ENCODE data around the gene NQO1.

The NQO1 gene

GRCh38 chr16:69711115-69711740, 15.1 kb downstream of the NQO1 start:
- Mint-ChIP-seq H3K4me1 (no peaks in the 10 kb centered on the region), H3K4me3 (no peak overlapping the region), H3K27ac (ENCODE audit: low read depth) (no peak overlapping the region), H3K9me3 (no peaks in the 10 kb centered on the region), H3K36me3 (ENCODE audit: insufficient read depth) (peaks cover 5% of the 10 kb centered on the region), H3K27me3 (no peaks in the 10 kb centered on the region)
- DNase-seq (ENCODE audit: low spot score in 2 of 2) (no peak), ATAC-seq (replicated peaks; ENCODE audit: extremely low read depth, poor library complexity, severe bottlenecking) (no peak)

- DNase-seq (ENCODE audit: low spot score in 2 of 2) (no peak), ATAC-seq (replicated peaks; ENCODE audit: extremely low read depth, poor library complexity, severe bottlenecking) (no peak)
- H3K4me3 Mint-ChIP-seq = no peak overlapping the region
- peaks cover 5% of the 10 kb centered on the region for H3K36me3 Mint-ChIP-seq (ENCODE audit: insufficient read depth)
- H3K27me3 Mint-ChIP-seq = no peaks in the 10 kb centered on the region
- H3K9me3 Mint-ChIP-seq = no peaks in the 10 kb centered on the region
- no peak overlapping the region for H3K27ac Mint-ChIP-seq (ENCODE audit: low read depth)
- H3K4me1 Mint-ChIP-seq = no peaks in the 10 kb centered on the region
Observed at GRCh38 chr16:69709456-69710084, 16.8 kb downstream of the NQO1 start.

- Mint-ChIP-seq H3K4me1 (no peaks in the 10 kb centered on the region), H3K4me3 (no peak overlapping the region), H3K27me3 (no peaks in the 10 kb centered on the region), H3K9me3 (no peaks in the 10 kb centered on the region), H3K36me3 (ENCODE audit: insufficient read depth) (peaks cover 5% of the 10 kb centered on the region), H3K27ac (ENCODE audit: low read depth) (no peak overlapping the region)
- ATAC-seq (replicated peaks; ENCODE audit: extremely low read depth, poor library complexity, severe bottlenecking) = no peak
- DNase-seq (ENCODE audit: low spot score in 2 of 2) = no peak
Observed at GRCh38 chr16:69707920-69708683, 18.3 kb downstream of the NQO1 start.

- Mint-ChIP-seq H3K4me1 (no peaks in the 10 kb centered on the region), H3K9me3 (no peaks in the 10 kb centered on the region), H3K27me3 (no peaks in the 10 kb centered on the region)
Observed at GRCh38 chr16:69706975-69707340, 19.4 kb downstream of the NQO1 start.

GRCh38 chr16:69706256-69706974, 19.9 kb downstream of the NQO1 start:
- no peak for ATAC-seq (replicated peaks; ENCODE audit: extremely low read depth, poor library complexity, severe bottlenecking)
- Mint-ChIP-seq H3K4me3 (no peak overlapping the region), H3K27me3 (no peaks in the 10 kb centered on the region), H3K4me1 (no peaks in the 10 kb centered on the region), H3K9me3 (no peaks in the 10 kb centered on the region), H3K27ac (ENCODE audit: low read depth) (no peak overlapping the region), H3K36me3 (ENCODE audit: insufficient read depth) (peaks cover 5% of the 10 kb centered on the region)
- no peak for DNase-seq (ENCODE audit: low spot score in 2 of 2)

More at GRCh38 chr16:69706975-69707340, 19.4 kb downstream of the NQO1 start:
- no peak for ATAC-seq (replicated peaks; ENCODE audit: extremely low read depth, poor library complexity, severe bottlenecking)
- no peak for DNase-seq (ENCODE audit: low spot score in 2 of 2)
- Mint-ChIP-seq H3K36me3 (ENCODE audit: insufficient read depth) (peaks cover 5% of the 10 kb centered on the region), H3K27ac (ENCODE audit: low read depth) (no peak overlapping the region), H3K4me3 (no peak overlapping the region)

- ATAC-seq (replicated peaks; ENCODE audit: extremely low read depth, poor library complexity, severe bottlenecking) (no peak), DNase-seq (ENCODE audit: low spot score in 2 of 2) (no peak)
Observed at GRCh38 chr16:69703638-69704037, 22.7 kb downstream of the NQO1 start.

GRCh38 chr16:69701866-69702265, 24.5 kb downstream of the NQO1 start:
- H3K27me3 Mint-ChIP-seq = no peaks in the 10 kb centered on the region

More at GRCh38 chr16:69703638-69704037, 22.7 kb downstream of the NQO1 start:
- no peaks in the 10 kb centered on the region for H3K9me3 Mint-ChIP-seq
- peaks cover 9% of the 10 kb centered on the region for H3K36me3 Mint-ChIP-seq (ENCODE audit: insufficient read depth)
- no peak overlapping the region for H3K27ac Mint-ChIP-seq (ENCODE audit: low read depth)
- H3K27me3 Mint-ChIP-seq = no peaks in the 10 kb centered on the region
- H3K4me1 Mint-ChIP-seq = no peaks in the 10 kb centered on the region
- no peak overlapping the region for H3K4me3 Mint-ChIP-seq

DNA sequence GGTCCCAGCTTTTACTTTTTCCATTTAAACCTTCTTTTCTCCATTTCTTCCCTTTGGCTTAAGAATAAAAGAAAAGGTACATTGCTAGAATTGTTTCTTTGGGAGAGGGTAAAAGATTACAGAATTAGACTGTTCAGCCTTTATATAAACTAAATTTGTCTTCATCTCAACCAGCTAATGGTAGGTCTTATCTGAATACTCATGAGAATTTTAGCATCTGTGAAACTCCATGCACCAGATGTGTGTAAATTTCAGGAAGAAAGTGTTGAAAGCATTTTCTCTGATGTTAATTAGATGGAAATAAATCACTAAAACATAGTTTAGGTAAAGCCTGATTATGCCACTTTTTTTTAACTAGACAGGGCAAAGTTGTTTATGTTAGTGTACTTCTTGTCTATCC, 24.9 kb downstream of the NQO1 start:
- H3K27me3 Mint-ChIP-seq = no peaks in the 10 kb centered on the region
- no peak for ATAC-seq (replicated peaks; ENCODE audit: extremely low read depth, poor library complexity, severe bottlenecking)
- no peak overlapping the region for H3K4me3 Mint-ChIP-seq
- DNase-seq (ENCODE audit: low spot score in 2 of 2) = no peak
- peaks cover 12% of the 10 kb centered on the region for H3K36me3 Mint-ChIP-seq (ENCODE audit: insufficient read depth)
- H3K9me3 Mint-ChIP-seq = no peaks in the 10 kb centered on the region
- H3K4me1 Mint-ChIP-seq = peaks cover 6% of the 10 kb centered on the region
- H3K27ac Mint-ChIP-seq (ENCODE audit: low read depth) = no peak overlapping the region

More at GRCh38 chr16:69701866-69702265, 24.5 kb downstream of the NQO1 start:
- DNase-seq (ENCODE audit: low spot score in 2 of 2) (no peak), ATAC-seq (replicated peaks; ENCODE audit: extremely low read depth, poor library complexity, severe bottlenecking) (no peak)
- H3K4me1 Mint-ChIP-seq = peaks cover 6% of the 10 kb centered on the region
- H3K36me3 Mint-ChIP-seq (ENCODE audit: insufficient read depth) = peaks cover 12% of the 10 kb centered on the region
- H3K9me3 Mint-ChIP-seq = no peaks in the 10 kb centered on the region
- no peak overlapping the region for H3K27ac Mint-ChIP-seq (ENCODE audit: low read depth)
- H3K4me3 Mint-ChIP-seq = no peak overlapping the region

- H3K27ac Mint-ChIP-seq (ENCODE audit: low read depth) = peak overlapping the region; percentile 48
- H3K36me3 Mint-ChIP-seq (ENCODE audit: insufficient read depth) = peaks cover 21% of the 10 kb centered on the region
- DNase-seq (ENCODE audit: low spot score in 2 of 2) (no peak), ATAC-seq (replicated peaks; ENCODE audit: extremely low read depth, poor library complexity, severe bottlenecking) (no peak)
- H3K9me3 Mint-ChIP-seq = no peaks in the 10 kb centered on the region
- no peaks in the 10 kb centered on the region for H3K27me3 Mint-ChIP-seq
- peaks cover 6% of the 10 kb centered on the region for H3K4me1 Mint-ChIP-seq
- no peak overlapping the region for H3K4me3 Mint-ChIP-seq
Observed at GRCh38 chr16:69699915-69700314, 26.4 kb downstream of the NQO1 start.

DNA sequence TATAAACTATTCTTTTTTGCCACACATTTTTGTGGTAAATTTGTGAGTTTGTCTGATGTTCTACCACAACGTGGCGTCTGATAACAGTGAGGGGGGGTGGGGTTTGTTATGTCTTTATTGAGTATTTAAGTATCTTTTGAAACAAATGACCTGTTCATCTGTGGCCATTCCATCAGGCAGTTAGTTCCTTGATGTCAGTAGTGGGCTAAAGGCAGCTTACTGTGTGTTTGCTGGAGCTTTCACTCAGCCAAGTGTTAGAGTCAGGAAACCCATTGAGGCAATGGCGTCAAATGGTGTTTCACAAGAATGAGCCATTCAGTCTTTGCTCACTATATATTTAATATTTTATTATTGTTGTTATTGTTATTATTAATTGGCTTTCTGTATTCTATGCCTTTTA, 28.0 kb downstream of the NQO1 start:
- Mint-ChIP-seq H3K4me3 (no peak overlapping the region), H3K27ac (ENCODE audit: low read depth) (no peak overlapping the region), H3K36me3 (ENCODE audit: insufficient read depth) (peaks cover 32% of the 10 kb centered on the region), H3K27me3 (no peaks in the 10 kb centered on the region), H3K9me3 (no peaks in the 10 kb centered on the region), H3K4me1 (peaks cover 6% of the 10 kb centered on the region)
- ATAC-seq (replicated peaks; ENCODE audit: extremely low read depth, poor library complexity, severe bottlenecking) (no peak), DNase-seq (ENCODE audit: low spot score in 2 of 2) (no peak)

- H3K27me3 Mint-ChIP-seq = no peaks in the 10 kb centered on the region
- no peak for ATAC-seq (replicated peaks; ENCODE audit: extremely low read depth, poor library complexity, severe bottlenecking)
- H3K9me3 Mint-ChIP-seq = no peaks in the 10 kb centered on the region
- H3K4me1 Mint-ChIP-seq = peaks cover 6% of the 10 kb centered on the region
- peaks cover 52% of the 10 kb centered on the region for H3K36me3 Mint-ChIP-seq (ENCODE audit: insufficient read depth)
- peak overlapping the region; percentile 37 for H3K27ac Mint-ChIP-seq (ENCODE audit: low read depth)
- DNase-seq (ENCODE audit: low spot score in 2 of 2) = no peak
- H3K4me3 Mint-ChIP-seq = no peak overlapping the region
Observed at GRCh38 chr16:69693916-69694315, 32.4 kb downstream of the NQO1 start.

DNA sequence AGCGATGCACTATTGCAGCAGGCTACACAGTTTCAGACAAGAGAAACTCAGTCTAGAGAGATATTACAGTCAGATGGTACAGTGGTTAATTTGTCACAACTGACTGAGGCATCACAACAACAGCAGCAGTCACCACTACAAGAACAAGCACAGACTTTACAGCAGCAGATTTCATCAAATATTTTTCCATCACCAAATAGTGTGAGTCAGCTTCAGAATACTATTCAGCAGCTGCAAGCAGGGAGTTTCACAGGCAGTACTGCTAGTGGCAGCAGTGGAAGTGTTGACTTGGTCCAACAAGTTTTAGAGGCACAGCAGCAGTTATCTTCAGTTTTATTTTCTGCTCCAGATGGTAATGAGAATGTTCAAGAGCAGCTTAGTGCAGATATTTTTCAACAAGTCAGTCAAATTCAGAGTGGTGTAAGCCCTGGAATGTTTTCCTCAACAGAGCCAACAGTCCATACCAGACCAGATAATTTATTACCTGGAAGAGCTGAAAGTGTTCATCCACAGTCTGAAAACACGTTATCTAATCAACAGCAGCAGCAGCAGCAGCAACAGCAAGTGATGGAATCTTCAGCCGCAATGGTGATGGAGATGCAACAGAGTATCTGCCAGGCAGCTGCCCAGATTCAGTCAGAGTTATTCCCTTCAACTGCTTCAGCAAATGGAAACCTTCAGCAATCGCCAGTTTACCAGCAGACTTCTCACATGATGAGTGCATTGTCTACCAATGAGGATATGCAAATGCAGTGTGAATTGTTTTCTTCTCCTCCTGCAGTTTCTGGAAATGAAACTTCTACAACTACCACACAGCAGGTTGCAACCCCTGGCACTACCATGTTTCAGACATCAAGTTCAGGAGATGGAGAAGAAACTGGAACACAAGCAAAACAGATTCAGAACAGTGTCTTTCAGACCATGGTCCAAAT, 34.1 kb downstream of the NQO1 start:
- no peak overlapping the region for H3K27ac Mint-ChIP-seq (ENCODE audit: low read depth)
- no peaks in the 10 kb centered on the region for H3K4me1 Mint-ChIP-seq
- no peaks in the 10 kb centered on the region for H3K9me3 Mint-ChIP-seq
- peaks cover 54% of the 10 kb centered on the region for H3K36me3 Mint-ChIP-seq (ENCODE audit: insufficient read depth)
- ATAC-seq (replicated peaks; ENCODE audit: extremely low read depth, poor library complexity, severe bottlenecking) (no peak), DNase-seq (ENCODE audit: low spot score in 2 of 2) (no peak)
- no peaks in the 10 kb centered on the region for H3K27me3 Mint-ChIP-seq
- no peak overlapping the region for H3K4me3 Mint-ChIP-seq

Data from central memory CD8-positive, alpha-beta T cell (primary cell).